Tibial artery (tissue), 4 donors: ENCODE data around the gene REXO1.

ENCODE experiments used
- DNase-seq, 2 donors: peaks; one replicate each; pipeline ENCODE4 v3.0.0-alpha.2; 2019
- H3K27ac ChIP-seq, 2 donors: fragments of 200-600 bp; sonication (generic) in 1 of 2; 1 replicate in 1 of 2; 2 replicates in 1 of 2; pipeline ENCODE4 v1.5.1; 2018 to 2019; ENCODE audit warnings: mild to moderate bottlenecking in 1 of 2
- H3K27me3 ChIP-seq, 2 donors: fragments of 200-600 bp; sonication (generic) in 1 of 2; one replicate each; pipeline versions ENCODE4 v1.5.1 to v1.6.0; 2016 to 2019
- H3K36me3 ChIP-seq, 3 donors: fragments of 200-600 bp; sonication (generic) in 2 of 3; one replicate each; pipeline ENCODE4 v1.5.1; 2016 to 2019; ENCODE audit warnings: mild to moderate bottlenecking in 2 of 3
- H3K4me1 ChIP-seq, 4 donors: fragments of 200-600 bp; sonication (generic) in 2 of 4; 1 replicate in 3 of 4; 2 replicates in 1 of 4; pipeline ENCODE4 v1.5.1; 2016 to 2019
- H3K4me3 ChIP-seq, 2 donors: fragments of 200-600 bp; sonication (generic) in 1 of 2; 1 replicate in 1 of 2; 2 replicates in 1 of 2; pipeline ENCODE4 v1.5.1; 2018 to 2019; ENCODE audit warnings: mild to moderate bottlenecking in 2 of 2
- H3K9me3 ChIP-seq, 3 donors: fragments of 200-600 bp; sonication (generic) in 1 of 3; one replicate each; pipeline ENCODE4 v1.5.1; 2016 to 2019
- intact Hi-C: fragments of 100-400 bp; cut with DNase I; formaldehyde crosslinking; loops from one replicate; pipeline ENCODE4 v1.15.0; 2023; ENCODE audit warnings: low total_unique reads
- TF ChIP-seq, protein P1 (sequence below), 2 experiments: fragments of 200-600 bp in 1 of 2; fragments of 450-650 bp in 1 of 2; IDR thresholded peaks; one replicate each; pipeline ENCODE4 v1.5.1; 2017 to 2019; ENCODE audit warnings: antibody characterized with exemption in 2 of 2, mild to moderate bottlenecking in 1 of 2, moderate library complexity in 1 of 2

The REXO1 gene

DNA sequence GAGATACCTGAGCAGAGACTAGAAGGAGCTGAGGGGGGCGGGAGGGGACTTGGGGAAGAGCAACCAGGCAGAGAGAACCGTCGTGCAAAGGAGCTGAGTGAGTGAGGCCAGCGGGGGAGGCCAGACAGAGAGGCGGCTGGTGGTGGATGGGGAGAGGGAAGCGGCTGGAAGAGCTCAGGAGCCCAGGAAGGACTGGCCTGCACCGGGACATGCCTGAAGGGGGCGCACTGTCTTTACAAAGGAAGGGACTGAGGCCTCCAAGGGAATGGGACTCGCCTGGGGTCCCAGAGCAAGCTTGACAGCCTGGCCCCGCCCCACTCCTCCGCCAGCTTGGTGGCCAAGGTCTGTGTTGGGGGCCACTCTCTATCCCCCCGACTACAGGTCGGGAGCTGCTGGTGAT lies 80.0 kb downstream of the REXO1 start:
- intact Hi-C loops = loop anchor here (5.0 kb wide), 2 partner anchors 96 to 221 kb away; no protein-coding TSS in a partner anchor
- Histone ChIP-seq H3K27ac (no peak overlapping the region), H3K36me3 (no peaks in the 10 kb centered on the region), H3K4me3 (no peak overlapping the region), H3K27me3 (peaks cover 0 to 93% of the 10 kb centered on the region in 2 donors), H3K4me1 (no peaks in the 10 kb centered on the region), H3K9me3 (peaks cover 3 to 21% (median 20%) of the 10 kb centered on the region in 3 donors)
- no peak for DNase-seq
- TF ChIP-seq, protein P1, sequence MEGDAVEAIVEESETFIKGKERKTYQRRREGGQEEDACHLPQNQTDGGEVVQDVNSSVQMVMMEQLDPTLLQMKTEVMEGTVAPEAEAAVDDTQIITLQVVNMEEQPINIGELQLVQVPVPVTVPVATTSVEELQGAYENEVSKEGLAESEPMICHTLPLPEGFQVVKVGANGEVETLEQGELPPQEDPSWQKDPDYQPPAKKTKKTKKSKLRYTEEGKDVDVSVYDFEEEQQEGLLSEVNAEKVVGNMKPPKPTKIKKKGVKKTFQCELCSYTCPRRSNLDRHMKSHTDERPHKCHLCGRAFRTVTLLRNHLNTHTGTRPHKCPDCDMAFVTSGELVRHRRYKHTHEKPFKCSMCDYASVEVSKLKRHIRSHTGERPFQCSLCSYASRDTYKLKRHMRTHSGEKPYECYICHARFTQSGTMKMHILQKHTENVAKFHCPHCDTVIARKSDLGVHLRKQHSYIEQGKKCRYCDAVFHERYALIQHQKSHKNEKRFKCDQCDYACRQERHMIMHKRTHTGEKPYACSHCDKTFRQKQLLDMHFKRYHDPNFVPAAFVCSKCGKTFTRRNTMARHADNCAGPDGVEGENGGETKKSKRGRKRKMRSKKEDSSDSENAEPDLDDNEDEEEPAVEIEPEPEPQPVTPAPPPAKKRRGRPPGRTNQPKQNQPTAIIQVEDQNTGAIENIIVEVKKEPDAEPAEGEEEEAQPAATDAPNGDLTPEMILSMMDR (IDR thresholded peaks at IDR 0.05) = no peak

DNA sequence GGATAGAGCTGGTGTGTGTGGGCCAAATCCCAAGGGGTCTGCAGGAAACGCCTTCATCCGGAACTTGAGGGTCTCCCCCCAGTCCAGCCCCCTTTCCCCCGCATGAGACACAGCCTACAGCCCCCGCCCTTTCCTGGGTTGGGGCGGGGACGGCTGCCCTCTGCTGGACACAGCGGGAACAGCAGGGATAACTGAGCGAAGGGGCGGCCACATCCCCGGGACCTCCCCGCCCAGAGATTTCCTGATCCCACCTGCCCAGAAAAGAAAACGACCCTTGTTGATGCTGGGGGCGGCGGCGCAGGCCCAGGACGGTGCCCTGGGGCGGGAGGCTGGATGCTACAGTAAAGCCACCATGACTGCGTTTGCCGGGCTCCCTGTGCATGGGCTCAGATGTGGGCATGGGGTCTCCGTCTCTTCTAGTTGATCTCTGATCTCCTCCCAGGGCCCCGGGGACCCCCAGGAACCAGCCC lies 80.8 kb downstream of the REXO1 start:
- DNase-seq = no peak
- Histone ChIP-seq H3K36me3 (no peaks in the 10 kb centered on the region), H3K27ac (no peak overlapping the region), H3K27me3 (peaks cover 0 to 96% of the 10 kb centered on the region in 2 donors), H3K4me3 (no peak overlapping the region), H3K4me1 (no peaks in the 10 kb centered on the region), H3K9me3 (peaks cover 3 to 21% (median 20%) of the 10 kb centered on the region in 3 donors)
- TF ChIP-seq, protein P1 (IDR thresholded peaks at IDR 0.05) = peak; percentile 85 to 96
- intact Hi-C loops = loop anchor here (5.0 kb wide), 2 partner anchors 95 to 220 kb away; no protein-coding TSS in a partner anchor

DNA sequence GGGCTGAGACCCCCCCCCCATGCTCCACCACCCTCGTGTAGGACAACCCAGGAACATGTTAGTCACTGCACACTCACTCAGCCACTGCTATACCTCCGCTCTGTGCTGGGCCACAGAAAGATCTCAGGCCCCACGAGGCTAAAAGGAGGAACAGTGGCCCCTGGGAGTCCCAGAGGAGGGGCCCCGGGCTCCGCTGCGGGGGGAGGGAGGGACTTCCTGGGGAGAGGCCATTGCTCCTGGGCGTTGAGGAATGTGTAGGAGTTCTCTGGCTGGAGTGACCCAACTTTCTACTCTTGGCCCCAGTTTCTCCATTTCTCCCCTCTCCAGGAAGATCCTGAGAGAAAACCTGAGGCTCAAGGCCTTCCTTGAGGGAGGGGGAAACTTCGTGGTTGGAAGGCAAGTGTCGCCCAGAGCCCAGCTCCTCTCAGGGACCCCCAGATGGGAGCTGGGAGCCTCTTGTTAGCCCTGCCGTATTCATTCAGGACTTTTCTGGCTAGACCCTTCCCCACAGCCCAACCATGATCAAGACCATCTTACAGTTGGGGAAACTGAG lies 81.4 kb downstream of the REXO1 start:
- no peak for DNase-seq
- Histone ChIP-seq H3K36me3 (no peaks in the 10 kb centered on the region), H3K4me3 (no peak overlapping the region), H3K27me3 (peaks cover 0 to 98% of the 10 kb centered on the region in 2 donors), H3K27ac (no peak overlapping the region), H3K4me1 (no peaks in the 10 kb centered on the region), H3K9me3 (peaks cover 3 to 20% (median 20%) of the 10 kb centered on the region in 3 donors)
- intact Hi-C loops = loop anchor here (5.0 kb wide), 2 partner anchors 95 to 220 kb away; no protein-coding TSS in a partner anchor
- TF ChIP-seq, protein P1 (IDR thresholded peaks at IDR 0.05) = no peak

DNA sequence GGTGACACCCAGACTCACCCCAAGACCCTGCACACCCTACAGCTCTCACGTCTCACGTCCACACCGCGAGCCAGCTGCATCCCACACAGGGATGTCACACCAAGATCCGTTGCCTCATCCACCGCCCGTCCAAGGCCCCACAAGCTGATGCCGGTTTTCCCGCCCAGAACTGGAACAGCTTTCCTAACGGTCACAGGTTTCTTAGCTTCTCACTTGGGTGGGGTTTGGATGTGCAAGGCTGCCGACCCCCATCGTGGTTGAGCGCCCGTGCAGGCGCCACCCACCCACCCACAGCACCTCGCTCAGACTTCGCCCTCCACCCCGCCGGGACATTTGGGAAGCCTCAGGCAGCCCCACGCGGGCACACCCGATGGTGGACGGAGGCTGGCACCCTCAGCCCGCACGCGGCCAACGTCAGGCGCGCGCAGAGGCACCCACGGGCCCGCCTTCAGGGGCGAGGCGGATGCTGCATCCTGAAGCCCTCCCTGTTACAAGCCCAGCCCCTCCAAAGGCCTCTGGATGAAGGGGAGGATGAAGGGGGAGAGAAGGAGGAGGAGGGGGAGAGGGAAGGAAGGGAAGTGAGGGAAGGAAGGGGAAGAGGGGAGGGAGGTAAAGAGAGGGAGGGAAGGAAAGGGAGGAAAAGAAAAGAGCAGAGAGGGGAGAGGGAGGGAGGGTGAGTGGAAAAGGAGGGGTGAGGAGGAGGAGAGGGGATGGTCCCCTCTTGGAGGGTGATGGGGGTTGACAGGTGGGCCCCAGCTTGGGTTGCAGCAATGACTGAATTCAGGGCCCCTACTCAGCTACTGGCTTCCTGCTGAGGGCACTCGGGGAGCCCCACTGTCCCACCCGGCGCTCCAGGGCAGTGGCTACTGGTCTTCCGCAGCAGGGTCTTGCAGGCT lies 82.1 kb downstream of the REXO1 start:
- no peak for DNase-seq
- H3K4me1 ChIP-seq = no peaks in the 10 kb centered on the region
- intact Hi-C loops = loop anchor here (5.0 kb wide), 2 partner anchors 94 to 219 kb away; no protein-coding TSS in a partner anchor
- no peak overlapping the region for H3K4me3 ChIP-seq
- peaks cover 3 to 15% (median 13%) of the 10 kb centered on the region in 3 donors for H3K9me3 ChIP-seq
- no peaks in the 10 kb centered on the region for H3K36me3 ChIP-seq
- TF ChIP-seq, protein P1 (IDR thresholded peaks at IDR 0.05) = no peak
- no peak overlapping the region for H3K27ac ChIP-seq
- H3K27me3 ChIP-seq = peaks cover 0 to 98% of the 10 kb centered on the region in 2 donors
